Kidney glomerular epithelial cell (primary cell): Measurements from ENCODE around the gene TMEM51.

ENCODE experiments used
- DNase-seq: peaks from one replicate; lab custom pipeline; 2025; lab: John Stamatoyannopoulos, UW

TMEM51 gene

DNA sequence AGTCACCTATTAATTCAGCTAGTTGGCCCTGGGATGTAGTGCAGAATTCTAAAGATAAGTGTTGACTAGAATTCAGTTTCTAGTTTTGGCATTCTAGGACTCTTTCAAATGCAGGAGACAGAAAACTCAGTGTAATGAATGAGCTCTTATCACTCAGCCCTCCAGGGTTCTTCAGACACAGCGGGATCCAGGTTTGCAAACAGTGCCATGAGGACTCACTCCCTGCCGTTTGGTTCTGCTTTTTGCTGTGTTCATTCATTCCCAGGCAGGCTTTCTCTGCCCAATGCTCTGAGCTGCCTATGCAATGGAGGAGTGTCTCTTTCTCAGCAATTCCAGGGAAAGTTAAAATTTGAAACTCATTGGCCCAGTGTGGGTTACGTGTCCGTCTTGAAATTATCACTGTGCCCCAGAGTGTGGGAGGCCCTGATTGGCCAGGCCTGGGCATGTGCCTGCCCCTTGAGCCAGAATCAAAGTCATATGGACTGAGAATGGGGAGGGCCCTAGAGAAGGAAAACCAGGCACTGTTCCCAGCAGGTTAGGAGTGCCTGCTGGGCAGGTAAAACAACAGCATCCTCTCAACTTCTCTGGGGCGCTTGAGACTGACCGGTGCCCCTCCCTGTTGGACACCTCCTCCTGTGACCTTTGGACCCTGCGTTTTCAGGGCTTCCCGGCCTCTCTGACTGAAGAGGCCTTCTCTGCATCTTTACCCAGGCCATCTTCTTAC lies 43.4 kb downstream of the TMEM51 start:
- DNase-seq = no peak

DNA sequence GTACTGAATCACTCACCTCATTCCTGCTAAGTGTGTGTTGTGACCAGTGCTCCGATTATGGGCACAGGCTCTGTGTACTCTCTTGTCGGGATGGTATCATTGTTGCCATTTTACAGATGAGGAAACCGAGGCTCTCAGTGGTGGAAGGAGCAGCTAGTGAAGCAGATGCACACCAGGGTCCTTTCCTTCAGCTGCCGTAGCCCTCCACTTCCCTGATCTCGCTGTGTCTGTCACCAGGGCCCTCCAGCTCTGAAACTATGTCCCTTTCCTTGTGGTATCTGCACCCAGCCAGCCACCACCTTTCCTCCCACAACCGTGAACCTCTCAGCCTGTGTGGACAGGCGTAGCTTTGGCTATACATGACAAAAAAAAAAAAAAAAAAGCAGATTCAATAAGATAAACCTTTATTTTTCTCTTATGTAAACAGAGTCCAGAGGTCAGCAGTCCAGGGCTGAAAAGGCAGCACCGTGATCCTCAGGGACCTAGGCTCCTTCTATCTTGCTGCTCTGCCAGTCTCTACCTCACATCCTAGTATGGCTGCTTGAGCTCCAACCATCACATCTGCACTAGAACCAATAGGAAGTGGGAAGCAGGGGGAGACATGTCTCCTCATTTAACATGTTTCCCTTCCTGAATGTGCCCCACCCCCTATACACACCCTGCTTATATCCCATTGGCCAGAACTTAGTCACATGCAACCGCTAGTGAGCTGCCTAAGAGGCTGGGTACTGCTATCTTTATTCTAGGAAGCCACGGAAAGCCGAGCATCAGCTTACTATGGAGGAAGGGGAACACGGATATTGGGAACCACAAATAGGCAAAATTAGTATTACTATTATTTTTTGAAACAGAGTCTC lies 44.3 kb downstream of the TMEM51 start:
- DNase-seq = no peak

DNA sequence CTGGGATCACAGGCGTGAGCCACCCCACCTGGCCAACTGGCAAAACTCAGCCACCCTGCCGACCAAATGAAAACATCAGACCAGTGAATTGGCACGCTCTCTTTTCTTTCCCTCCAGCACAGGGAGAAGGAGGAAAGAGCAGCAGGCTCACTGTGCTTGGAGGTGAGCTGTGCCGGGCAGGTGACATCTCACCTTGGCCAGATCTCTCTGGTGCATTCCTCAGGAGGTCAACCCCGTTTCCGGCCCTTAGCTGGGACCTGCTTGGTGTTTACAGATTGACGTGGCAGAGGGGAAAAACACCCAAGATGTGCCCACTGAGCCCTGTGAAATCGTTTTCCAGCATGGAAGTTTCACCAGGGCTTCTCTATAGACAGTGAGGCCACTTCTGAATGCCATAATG lies 45.1 kb downstream of the TMEM51 start:
- DNase-seq = no peak

DNA sequence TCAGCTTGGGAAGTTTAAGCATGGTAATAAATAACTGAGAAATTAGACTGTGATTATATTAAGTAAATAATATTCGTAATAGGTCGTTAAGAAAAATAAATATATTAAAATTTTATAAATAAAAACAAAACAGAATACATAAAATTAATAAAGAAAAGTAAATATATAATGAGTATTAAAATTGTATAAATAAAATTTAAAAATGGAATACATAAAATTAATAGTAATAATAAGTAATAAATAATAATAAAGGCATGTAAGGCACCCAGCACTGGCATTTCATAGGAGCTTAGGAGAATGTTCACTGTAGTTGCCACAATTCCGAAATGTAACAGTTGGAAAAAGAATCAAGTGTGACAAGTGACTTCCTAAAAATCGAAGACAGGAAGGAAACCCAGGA lies 47.7 kb downstream of the TMEM51 start:
- DNase-seq = no peak

DNA sequence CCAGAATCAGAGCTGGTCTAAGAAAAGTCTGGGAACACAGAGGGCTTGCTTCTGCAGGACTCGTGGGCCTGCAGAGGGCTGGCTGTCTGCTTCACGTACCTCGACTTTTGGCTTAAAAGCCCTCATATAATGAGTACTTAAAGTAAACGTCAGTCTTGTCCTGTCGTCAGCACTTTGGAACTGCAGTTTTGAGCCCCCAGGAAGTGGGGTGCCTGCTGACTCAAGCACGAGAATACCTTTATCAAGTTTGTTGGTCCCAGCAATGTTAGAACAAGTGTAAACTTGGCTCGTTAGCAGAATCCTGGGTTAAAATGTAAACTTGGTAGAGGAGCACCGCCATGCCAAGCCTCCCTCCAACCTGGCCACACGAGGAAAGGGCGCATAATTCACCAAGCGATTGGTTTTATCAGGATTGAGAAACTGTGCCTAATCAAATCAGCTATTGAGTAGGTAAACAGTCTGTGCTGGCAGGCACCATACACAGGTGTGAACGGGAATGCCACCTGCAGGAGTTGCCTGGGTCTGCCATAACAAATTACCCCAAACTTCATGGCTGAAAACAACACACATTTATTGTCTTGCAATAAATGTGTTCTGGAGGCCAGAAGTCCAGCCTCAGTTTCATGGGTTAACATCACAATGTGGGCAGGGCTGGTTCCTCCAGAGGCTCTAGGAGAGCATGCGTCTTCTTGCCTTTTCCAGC lies 48.5 kb downstream of the TMEM51 start:
- peak; percentile 26 for DNase-seq

DNA sequence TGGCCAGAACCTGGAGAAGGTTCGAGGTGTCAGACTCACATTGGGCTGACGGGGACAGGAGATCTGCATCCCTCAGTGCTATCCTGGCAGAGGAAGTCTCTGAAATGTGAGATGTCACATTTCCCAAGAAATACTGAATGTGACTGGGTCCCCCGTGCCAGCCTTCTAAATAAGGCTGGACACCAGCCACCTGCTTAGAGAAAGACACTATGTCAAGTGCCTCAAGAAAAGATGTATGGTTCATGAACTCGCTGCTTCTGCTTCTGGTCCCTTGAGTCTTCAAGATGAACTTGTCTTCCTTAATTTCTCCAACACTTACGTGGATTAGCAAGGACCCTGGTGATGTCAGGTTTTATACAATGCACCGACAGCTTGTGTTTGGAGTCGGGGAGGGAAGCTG lies 51.4 kb downstream of the TMEM51 start:
- no peak for DNase-seq

DNA sequence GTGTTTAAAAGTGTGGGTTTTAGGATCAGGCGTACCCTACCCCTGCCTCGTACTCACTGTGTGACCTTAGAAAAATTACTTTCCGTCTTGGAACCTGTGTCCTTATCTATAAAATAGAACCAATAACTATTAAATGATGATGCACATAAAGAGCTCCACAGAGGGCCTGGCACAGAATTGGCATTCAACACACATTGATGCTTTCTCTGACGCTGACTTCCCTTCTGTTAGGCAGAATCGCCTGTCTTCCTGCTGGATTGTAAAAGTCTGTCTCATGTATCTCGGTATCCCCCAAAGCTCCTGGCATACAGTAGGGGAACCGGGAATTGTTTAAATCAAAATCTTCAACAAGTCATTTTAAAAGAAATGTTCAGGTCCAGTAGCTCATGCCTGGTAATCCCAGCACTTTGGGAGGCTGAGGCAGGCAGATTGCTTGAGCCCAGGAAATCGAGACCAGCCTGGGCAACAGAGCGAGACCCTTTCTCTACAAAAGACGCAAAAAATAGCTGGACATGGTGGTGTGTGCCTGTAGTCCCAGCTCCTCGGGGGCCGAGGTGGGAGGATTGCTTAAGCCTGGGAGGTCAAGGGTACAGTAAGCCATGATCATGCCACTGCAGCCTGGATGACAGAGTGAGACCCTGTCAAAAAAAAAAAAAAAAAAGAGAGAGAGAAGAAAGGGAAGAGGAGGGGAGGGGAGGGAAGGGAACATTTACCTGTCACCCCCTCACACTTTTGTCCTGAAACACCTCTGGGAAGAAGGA lies 52.2 kb downstream of the TMEM51 start:
- no peak for DNase-seq

DNA sequence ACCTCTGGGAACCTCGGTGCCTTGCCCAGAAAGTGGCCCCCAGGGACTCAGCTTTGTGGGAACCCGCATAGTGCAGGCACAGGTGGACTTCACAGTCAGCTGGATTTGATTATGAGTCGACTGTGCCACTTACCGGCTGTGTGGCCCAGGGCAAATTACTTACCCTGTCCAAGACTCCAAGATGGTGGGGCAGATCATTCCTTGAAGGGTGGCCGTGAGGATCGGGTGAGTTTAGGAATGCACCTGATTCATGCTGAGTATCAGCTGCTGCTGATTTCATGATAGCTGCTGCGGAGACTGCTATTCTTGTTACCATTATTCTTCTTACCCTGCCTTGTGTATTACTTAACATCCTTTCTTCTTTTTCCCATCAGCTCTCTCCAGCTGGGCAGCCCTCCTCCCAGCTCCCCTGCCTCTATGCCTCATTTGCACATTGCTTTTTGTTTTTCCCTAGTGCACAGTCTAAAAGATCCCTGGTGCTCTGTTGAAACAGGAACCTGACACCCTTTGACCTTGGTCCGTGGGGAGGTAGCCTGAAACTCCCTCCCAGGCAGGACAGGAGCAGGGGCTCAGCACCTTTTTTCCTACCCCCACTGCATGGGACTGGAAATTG lies 53.0 kb downstream of the TMEM51 start:
- no peak for DNase-seq

DNA sequence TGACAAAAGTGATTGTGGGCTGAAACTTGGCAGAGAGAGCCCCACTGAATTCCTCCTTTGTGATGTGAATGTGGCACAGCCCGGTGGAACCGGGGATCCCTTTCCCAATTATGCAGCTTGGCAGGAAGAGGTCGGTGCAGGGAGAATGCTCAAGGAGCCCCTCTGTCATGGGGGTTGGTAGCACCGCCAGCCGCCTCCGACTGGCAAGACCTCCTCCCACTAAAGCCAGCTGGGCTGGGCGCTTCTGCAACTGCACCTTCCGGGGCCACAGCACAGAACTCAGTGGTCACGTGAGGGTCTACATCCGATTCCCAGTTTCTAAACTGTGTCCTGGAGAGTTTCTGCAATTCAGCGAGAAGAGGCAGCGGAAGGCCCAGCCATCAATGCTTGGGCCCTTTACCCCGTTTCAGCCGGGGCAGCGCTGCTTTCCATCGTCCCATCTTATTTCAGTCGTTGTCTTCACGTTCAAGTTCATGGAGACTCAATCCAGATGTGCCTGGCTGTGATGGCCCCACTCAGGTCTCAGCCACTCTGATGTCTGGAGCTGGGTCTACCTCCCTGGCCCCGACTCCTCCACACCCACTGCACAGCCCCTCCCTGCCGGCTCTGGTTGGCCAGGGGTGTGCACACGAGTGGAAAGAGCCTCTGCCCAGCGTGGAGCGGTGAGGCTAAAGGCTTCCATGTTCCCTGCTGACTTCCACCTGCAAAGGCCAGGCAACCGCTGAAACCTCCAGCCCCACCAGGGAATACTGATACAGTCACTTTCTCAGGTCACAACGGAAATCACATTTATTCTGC lies 53.7 kb downstream of the TMEM51 start:
- DNase-seq = no peak

DNA sequence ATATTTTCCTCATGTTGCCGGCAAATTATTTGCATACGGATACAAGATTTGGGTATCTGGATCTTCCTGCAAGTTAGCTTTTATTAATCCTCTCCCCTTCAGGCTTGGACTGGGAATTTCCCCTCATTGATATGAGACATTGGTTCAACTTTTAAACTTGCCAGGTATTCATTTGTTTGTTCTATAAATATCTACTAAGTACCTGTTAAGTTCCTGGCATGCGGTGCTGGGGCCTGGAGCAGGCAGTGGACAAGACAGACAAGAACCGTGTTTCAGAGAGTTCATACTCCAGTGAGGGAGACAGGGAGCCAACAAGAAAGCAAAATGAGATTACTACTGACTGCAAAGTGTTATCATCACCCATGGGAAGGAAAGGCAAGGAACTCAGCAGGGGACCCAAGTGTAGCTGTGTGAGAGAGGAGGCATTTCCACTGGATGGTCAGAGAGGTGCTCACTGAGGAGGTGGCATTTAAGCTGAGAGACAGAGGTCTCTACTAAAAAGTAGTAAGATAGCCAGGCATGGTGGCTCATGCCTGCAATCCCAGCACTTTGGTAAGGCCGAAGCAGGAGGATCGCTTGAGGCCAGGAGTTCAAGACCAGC lies 54.4 kb downstream of the TMEM51 start:
- DNase-seq = no peak

DNA sequence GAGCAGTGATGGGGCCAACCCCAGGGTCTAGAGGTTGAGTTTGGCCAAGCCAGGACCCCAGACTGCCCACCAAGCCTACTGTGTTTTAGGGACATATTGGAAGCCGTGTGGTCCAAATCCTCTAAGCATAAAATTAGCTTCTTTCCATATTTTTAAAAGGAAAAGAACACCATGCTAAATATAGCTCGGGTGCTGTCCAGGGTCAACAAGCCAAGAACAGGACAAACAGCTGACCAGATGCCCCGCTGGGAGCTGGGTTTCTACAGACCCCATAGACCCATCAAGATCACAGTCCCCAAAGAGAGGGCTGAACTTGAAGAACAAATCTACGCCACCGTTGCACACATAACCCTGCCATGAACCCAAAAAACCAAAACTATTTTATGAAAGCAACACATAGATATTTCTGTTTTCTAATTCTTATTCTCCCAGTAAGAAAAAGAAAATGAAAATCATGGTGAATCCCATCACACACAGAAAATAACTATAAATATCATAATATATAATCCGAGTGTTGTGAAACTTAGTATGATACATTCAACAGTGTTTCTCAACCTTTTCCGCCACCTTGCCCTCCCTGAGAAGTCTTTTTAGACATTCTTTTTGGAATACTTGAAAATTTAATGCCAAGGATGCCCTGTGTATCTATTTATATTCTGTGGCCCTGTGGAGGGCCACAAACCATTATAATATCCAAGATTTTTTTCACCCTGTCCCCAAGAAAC lies 57.3 kb downstream of the TMEM51 start:
- DNase-seq = no peak

DNA sequence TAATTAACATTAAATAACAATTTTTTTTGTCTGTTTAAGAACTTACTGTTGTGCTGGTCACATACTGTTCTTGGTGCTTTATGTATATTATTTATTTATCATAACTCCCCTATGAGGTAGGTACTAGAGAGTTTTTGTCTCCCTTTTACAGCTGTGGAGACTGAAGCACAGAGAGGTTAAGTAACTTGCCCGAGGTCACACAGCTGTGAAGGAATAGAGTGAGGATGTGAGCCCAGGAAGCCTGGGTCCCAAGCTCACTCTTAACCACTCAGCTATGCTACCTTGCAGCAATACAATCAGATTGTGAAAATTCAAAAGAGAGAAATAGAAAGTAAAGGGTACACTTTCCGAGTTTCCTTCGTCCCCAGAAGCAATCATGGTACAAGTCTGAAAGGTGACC lies 57.9 kb downstream of the TMEM51 start:
- no peak for DNase-seq

DNA sequence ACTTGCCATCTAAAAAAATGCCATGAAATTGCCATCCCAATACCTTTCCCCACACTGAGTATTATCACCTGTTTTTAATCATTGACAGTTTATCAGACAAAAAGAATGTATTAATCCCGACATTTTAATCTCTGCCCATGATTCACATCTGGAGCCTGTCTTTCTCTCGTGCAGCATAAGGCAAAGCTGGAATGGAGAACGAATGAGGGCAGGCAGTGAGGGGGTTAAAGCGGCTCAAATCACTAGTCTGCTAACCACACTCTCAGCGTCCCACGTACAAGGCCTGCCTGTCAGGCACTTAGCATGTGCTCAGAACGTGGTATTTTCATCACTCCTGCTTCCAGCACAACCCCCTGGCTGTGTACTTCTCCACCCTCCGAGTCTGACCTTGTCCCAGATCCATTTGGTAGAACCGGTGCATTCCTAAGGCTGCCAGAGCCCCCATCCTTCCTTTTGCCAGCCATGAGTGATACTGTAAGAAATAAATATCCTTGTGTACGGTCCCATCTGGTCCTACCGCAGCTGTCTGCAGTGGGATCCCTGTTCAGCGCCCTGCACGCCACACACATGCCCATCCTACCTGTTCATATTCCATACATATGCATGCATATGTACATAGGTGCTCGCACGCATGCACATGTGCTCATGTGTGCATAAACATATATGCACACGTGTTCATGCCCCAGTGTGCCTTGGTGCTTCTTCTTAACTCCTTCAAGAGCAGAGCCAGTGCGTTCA lies 58.8 kb downstream of the TMEM51 start:
- no peak for DNase-seq

DNA sequence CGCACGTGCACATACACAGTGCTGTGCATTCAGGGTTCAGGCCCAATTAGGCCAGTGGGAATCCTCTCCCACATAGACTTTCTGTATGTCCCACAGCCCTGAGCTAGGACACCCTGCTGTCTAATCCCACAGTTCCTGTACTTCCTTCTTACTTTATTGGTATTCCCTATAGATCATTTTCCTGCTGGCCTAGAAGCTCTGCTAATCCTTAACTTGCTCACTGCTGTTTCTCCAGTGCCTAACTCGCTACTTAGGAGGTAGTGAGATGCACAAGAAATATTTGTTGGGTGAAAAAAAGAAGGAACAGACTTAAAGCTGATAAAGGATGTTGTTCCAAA lies 59.4 kb downstream of the TMEM51 start:
- DNase-seq = no peak

DNA sequence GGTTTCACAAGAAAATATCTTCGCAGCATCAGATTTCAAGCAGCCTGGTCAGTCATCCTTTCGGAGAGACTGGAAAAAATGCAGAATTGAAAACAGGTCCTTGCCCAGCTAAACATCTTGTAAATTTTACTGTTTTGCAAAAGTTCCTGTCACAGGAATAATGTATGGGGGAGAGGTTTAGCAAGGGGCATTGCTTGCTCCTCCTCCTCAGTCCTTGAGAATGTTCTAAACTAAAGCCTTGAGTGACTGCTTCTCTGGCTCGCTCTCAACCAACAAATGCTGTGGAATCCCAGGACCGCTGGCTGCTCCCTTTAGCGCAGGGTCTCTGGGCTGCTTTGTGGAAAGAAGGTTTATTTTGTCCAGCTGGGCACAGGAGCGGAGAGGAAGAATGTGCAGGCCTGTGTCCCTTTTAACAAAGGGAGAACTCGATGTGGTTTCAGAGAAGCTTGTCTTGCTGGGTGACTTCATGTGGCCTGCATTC lies 59.8 kb downstream of the TMEM51 start:
- DNase-seq = no peak

DNA sequence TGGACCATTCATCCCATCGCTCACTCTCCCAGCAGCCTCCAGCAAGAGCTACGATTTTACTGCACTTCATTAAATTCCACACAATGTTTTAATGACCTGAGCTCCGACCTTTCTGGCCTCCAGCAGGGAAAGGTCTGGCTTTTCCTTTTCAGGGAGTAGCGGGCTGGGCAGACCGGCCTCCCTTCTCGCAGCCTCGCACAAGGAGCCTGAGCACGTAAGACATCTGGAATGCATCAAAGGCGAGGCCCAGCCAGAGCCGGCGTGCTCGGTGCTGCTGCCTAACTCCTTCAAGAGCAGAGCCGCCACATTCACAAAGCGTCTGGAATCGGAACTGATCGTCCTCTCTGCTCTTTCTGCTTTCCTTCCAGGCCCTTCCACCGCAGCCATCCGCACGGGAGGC lies 61.0 kb downstream of the TMEM51 start:
- DNase-seq = no peak

DNA sequence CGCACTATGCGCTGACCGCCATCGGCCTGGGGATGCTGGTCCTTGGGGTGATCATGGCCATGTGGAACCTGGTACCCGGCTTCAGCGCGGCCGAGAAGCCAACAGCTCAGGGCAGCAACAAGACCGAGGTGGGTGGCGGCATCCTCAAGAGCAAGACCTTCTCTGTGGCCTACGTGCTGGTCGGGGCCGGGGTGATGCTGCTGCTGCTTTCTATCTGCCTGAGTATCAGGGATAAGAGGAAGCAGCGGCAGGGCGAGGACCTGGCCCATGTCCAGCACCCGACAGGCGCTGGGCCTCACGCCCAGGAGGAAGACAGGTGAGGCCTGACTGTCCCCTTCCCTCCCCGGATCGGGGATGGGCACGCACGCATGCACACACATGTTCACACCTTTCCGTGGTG lies 61.6 kb downstream of the TMEM51 start:
- DNase-seq = no peak

DNA sequence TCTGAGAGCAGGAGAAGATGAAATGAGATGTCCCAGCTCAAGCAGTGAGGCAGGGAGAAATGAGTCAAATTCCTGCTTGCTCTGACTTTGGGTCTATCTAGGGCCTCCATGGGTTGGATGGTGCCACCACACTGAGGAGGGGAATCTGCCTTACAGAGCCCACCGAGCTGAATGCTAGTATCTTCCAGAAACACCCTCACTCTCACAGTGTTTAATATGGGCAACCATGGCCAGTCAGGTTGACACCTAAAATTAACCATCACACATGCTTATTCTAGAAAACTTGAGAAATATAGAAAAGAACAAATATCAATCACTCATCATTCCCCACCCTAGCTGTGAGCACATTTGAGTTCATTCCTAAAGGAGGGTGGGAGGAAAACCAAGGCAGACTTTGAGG lies 64.1 kb downstream of the TMEM51 start:
- no peak for DNase-seq
